ENCODE measurements around the gene BANF2.

DNA sequence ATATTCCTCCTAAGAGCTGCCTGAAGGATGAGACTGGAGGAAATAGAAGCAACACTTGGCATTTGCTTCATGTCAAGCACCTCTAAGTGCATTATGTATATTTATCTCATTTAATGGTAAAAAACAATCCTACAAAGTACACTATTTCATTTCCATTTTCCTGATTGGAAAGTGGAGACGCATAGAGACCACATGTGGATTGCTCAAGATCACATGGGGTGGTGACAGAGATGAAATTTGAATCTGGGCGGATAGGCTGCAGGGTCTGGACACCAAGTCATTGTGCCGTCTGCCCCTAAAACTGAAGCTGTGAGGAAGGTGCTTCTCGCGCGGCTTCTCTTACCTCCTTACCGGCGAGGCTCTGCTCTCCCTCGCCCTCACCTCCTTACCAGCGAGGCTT is 30.3 kb downstream of the BANF2 start:
- TF ChIP-seq POLR2A (IDR thresholded peaks at IDR 0.05; ENCODE audit: low read length) (no peak), GATA1 (IDR thresholded peaks at IDR 0.05; ENCODE audit: low read depth, low read length) (no peak)
